Parathyroid adenoma (tissue), 2 donors: ENCODE measurements around the gene WNT5A.

Experiments
- H2AFZ ChIP-seq: fragments of 300-600 bp; sonication (generic); one replicate; pipeline ENCODE4 v1.7.0; 2017; ENCODE audit warnings: antibody characterized with exemption, mild to moderate bottlenecking
- H3K27ac ChIP-seq: fragments of 300-600 bp; sonication (generic); one replicate; pipeline ENCODE4 v1.7.0; 2017
- H3K27me3 ChIP-seq: fragments of 300-600 bp; sonication (generic); one replicate; pipeline ENCODE4 v1.7.0; 2017; ENCODE audit warnings: low read length; ENCODE audit not compliant: control insufficient read depth, insufficient read depth
- H3K36me3 ChIP-seq: fragments of 300-600 bp; sonication (generic); one replicate; pipeline ENCODE4 v1.7.0; 2017; ENCODE audit warnings: low read length; ENCODE audit not compliant: control insufficient read depth, insufficient read depth
- H3K4me1 ChIP-seq: fragments of 300-600 bp; sonication (generic); one replicate; pipeline ENCODE4 v1.7.0; 2017; ENCODE audit warnings: control low read depth
- H3K4me2 ChIP-seq: fragments of 300-600 bp; sonication (generic); one replicate; pipeline ENCODE4 v1.7.0; 2017; ENCODE audit warnings: low read length
- H3K4me3 ChIP-seq: fragments of 300-600 bp; sonication (generic); one replicate; pipeline ENCODE4 v1.7.0; 2017; ENCODE audit warnings: low read depth, low read length
- H3K79me2 ChIP-seq: fragments of 300-600 bp; sonication (generic); one replicate; pipeline ENCODE4 v1.7.0; 2017; ENCODE audit warnings: control low read depth
- H3K9ac ChIP-seq: fragments of 300-600 bp; sonication (generic); one replicate; pipeline ENCODE4 v1.7.0; 2017; ENCODE audit warnings: mild to moderate bottlenecking
- H3K9me3 ChIP-seq: fragments of 300-600 bp; sonication (generic); one replicate; pipeline ENCODE4 v1.7.0; 2017; ENCODE audit warnings: low read length; ENCODE audit not compliant: control insufficient read depth
- TF ChIP-seq, protein P1 (sequence below): fragments of 300-600 bp; sonication (generic); IDR thresholded peaks from one replicate; pipeline ENCODE4 v1.7.0; 2017; ENCODE audit warnings: antibody characterized with exemption, mild to moderate bottlenecking
- donor health status: primary hyperparathyroidism.

WNT5A gene

DNA sequence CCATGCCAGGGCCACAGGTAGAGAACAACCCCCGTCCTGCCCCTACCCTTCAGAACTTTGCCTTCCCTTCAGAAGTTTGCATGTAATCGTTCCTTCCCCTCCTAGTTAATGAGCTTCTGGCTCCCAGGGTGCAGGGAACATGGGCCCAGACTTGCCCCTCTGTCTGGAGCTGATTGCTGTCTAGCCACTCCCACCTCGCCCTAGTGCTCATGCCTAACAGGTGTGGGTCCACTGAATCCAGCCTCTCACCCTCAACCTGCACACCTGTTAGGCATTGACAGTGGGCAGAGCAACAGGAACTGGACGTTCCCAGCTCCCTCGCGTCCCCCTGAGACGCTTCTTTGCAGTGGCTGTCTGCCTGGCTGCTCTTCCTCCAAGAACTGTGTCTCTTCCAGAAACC lies 40.3 kb downstream of the WNT5A start:
- no peaks in the 10 kb centered on the region for H3K36me3 ChIP-seq
- TF ChIP-seq, protein P1, sequence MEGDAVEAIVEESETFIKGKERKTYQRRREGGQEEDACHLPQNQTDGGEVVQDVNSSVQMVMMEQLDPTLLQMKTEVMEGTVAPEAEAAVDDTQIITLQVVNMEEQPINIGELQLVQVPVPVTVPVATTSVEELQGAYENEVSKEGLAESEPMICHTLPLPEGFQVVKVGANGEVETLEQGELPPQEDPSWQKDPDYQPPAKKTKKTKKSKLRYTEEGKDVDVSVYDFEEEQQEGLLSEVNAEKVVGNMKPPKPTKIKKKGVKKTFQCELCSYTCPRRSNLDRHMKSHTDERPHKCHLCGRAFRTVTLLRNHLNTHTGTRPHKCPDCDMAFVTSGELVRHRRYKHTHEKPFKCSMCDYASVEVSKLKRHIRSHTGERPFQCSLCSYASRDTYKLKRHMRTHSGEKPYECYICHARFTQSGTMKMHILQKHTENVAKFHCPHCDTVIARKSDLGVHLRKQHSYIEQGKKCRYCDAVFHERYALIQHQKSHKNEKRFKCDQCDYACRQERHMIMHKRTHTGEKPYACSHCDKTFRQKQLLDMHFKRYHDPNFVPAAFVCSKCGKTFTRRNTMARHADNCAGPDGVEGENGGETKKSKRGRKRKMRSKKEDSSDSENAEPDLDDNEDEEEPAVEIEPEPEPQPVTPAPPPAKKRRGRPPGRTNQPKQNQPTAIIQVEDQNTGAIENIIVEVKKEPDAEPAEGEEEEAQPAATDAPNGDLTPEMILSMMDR = no peak
- H3K79me2 ChIP-seq = no peaks in the 10 kb centered on the region
- peaks cover 2% of the 10 kb centered on the region for H3K27me3 ChIP-seq
- no peaks in the 10 kb centered on the region for H3K4me1 ChIP-seq
- H3K27ac ChIP-seq = no peak overlapping the region
- H2AFZ ChIP-seq = no peak overlapping the region
- H3K9ac ChIP-seq = no peak overlapping the region
- no peak overlapping the region for H3K4me3 ChIP-seq
- no peaks in the 10 kb centered on the region for H3K9me3 ChIP-seq
- no peak overlapping the region for H3K4me2 ChIP-seq

DNA sequence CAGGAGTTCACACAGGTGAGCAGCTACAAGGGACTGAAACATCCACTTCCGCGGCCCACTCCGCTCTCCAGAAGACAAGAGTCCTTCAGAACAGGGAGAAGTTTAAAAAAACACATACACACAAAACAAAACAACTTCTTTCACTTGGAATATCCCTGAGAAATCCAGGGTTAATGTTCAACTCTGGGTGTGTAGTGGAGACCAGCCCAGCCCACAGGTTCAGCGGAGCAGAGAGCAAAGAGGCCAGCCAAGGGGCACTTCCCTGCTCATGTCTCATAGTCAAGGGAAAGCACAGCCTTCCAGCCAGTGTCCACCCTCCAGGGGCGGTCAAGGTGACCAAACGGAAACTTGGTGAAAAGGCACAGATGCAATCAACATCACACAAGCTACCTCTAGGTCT lies 41.6 kb downstream of the WNT5A start:
- H3K4me3 ChIP-seq = no peak overlapping the region
- TF ChIP-seq, protein P1 = no peak

DNA sequence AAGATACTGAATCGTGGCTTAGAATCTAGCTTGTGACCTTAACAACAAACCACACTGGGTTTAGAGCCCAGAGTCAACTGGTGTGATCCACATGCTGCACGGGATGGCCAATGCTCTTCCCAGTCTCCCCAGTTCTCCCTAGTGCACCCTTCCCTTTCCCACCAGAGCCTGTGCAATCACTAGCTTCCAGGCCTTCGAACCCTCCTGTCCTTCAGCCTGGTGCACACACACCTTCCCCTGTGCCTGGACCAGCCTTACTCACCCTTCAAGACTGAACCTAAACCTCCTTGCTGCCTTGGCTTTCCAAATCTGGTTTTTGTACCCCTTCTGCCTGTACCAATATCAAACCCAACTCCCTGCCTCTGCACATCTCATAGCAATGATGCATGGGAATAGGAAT lies 43.8 kb downstream of the WNT5A start:
- no peaks in the 10 kb centered on the region for H3K4me1 ChIP-seq
- H3K79me2 ChIP-seq = no peaks in the 10 kb centered on the region
- H3K27ac ChIP-seq = no peak overlapping the region
- TF ChIP-seq, protein P1 = no peak
- H3K4me2 ChIP-seq = no peak overlapping the region
- peaks cover 2% of the 10 kb centered on the region for H3K27me3 ChIP-seq
- no peak overlapping the region for H2AFZ ChIP-seq
- no peaks in the 10 kb centered on the region for H3K9me3 ChIP-seq
- no peak overlapping the region for H3K4me3 ChIP-seq
- H3K9ac ChIP-seq = no peak overlapping the region
- no peaks in the 10 kb centered on the region for H3K36me3 ChIP-seq

More for the DNA sequence above, 41.6 kb downstream of the WNT5A start:
- H3K36me3 ChIP-seq = no peaks in the 10 kb centered on the region
- no peaks in the 10 kb centered on the region for H3K79me2 ChIP-seq
- H3K9ac ChIP-seq = no peak overlapping the region
- H2AFZ ChIP-seq = no peak overlapping the region
- no peak overlapping the region for H3K27ac ChIP-seq
- H3K9me3 ChIP-seq = no peaks in the 10 kb centered on the region
- no peaks in the 10 kb centered on the region for H3K4me1 ChIP-seq
- H3K4me2 ChIP-seq = no peak overlapping the region
- peaks cover 2% of the 10 kb centered on the region for H3K27me3 ChIP-seq

DNA sequence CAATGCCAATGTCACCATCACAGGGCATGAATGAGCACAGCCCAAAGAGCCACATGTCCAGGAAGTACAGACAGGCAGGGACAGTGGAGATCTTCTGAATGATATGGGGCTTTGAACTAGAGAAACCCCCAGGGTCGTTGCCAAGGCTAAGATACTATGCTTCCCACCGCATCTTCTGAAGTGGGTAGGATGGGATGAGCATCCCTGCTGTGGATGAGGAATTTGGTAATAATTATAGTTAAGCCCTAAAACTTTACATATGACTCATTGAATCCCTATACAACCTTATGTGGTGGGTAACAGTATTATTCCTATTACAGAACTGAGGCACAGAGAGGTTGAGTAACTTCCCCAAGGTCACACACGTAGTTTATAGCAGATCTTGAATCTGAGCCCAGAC lies 44.2 kb downstream of the WNT5A start:
- no peaks in the 10 kb centered on the region for H3K9me3 ChIP-seq

DNA sequence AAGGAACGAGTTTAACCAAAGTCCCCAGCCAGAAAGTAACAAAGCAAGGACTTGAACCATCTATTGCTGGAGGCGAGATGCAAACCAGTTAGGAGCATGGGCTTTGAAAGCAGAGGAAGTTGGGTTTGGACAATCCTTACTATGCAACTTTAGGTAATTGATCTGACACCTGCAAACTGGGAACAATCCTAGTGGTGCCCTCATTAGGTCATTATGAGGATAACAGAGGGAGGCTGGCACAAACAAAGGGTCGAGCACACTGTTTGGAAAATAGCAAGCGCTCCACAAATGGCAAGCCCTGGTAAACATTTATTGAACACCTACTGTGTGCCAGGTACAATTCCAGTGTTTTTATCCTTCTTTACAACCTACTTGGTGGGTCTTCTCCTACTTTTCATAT lies 45.6 kb downstream of the WNT5A start:
- H2AFZ ChIP-seq = no peak overlapping the region

More for the DNA sequence above, 44.2 kb downstream of the WNT5A start:
- no peak overlapping the region for H3K27ac ChIP-seq
- H3K4me1 ChIP-seq = no peaks in the 10 kb centered on the region
- H2AFZ ChIP-seq = no peak overlapping the region
- peaks cover 2% of the 10 kb centered on the region for H3K27me3 ChIP-seq
- no peak overlapping the region for H3K4me3 ChIP-seq
- H3K79me2 ChIP-seq = no peaks in the 10 kb centered on the region
- no peak overlapping the region for H3K9ac ChIP-seq
- no peak overlapping the region for H3K4me2 ChIP-seq
- no peaks in the 10 kb centered on the region for H3K36me3 ChIP-seq
- TF ChIP-seq, protein P1 = no peak

More for the DNA sequence above, 45.6 kb downstream of the WNT5A start:
- no peaks in the 10 kb centered on the region for H3K4me1 ChIP-seq
- H3K4me2 ChIP-seq = no peak overlapping the region
- TF ChIP-seq, protein P1 = no peak
- no peak overlapping the region for H3K9ac ChIP-seq
- no peak overlapping the region for H3K27ac ChIP-seq
- H3K4me3 ChIP-seq = no peak overlapping the region
- no peaks in the 10 kb centered on the region for H3K79me2 ChIP-seq
- H3K27me3 ChIP-seq = peaks cover 2% of the 10 kb centered on the region
- H3K36me3 ChIP-seq = no peaks in the 10 kb centered on the region
- no peaks in the 10 kb centered on the region for H3K9me3 ChIP-seq
